ENCODE results near the gene G6PC1. TPM values are rescaled to one million over a fixed set of nuclear protein-coding genes. Genes with fewer than 3 reads are reported as not detected.
"Not testable (repeated sequence)": the region's sequence is repeated elsewhere in the genome, so short reads cannot be mapped to it uniquely, and the experiment has no call there.

G6PC1 gene
- total and polyA plus RNA-seq, 2 donors (not counting 1 experiment from before 2014, with no cell fraction given) = not detected

DNA sequence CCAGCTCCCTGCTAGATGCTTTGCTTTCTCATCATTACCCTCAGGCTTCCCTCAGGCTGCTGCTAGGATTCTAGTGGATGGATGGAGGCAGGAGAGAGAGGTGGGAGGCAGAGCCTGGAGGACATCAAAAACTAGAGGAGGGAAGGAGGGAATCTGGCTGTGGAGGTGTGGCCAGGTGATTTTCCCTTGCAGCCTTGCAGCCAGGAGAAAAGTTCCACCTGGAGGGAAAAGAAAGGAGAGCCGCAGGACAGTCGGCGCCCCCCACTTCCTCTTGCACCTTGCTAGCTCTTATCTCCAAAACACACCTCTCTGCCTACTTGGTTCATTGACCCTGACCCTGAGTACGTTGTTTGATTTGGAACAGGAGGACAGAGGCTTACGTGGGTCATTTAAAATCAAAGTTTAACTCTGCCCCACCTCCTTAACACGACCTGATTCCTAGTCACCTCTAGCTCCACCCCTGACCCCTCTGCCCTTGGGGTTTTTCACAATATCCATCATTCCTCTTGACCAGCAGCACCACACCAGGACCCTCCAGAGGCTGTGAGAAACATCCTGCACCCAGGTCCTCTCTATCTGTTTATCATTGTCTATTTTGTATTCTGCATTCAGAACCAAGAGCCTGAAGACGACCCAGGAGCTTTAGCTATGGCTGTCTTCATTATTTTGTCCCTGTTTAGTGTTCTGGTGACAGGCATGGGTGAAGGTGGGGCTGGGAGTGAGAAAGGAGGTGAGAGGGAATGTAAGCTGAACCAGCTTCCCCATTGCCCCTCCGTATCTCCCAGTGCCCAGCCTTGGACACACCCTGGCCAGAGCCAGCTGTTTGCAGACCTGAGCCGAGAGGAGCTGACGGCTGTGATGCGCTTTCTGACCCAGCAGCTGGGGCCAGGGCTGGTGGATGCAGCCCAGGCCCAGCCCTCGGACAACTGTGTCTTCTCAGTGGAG, 33.7 kb upstream of the G6PC1 start:
- Mint-ChIP-seq H3K27ac (no peak overlapping the region), H3K4me1 (no peaks in the 10 kb centered on the region), H3K9me3 (ENCODE audit: insufficient read depth) (no peaks in the 10 kb centered on the region), H3K27me3 (peaks cover 27% of the 10 kb centered on the region), H3K4me3 (no peak overlapping the region)
- H3K79me2 ChIP-seq (ENCODE audit: control insufficient read depth, insufficient read depth, low read length) = no peaks in the 10 kb centered on the region
- H3K27ac ChIP-seq (ENCODE audit: low read length in 2 of 2) = no peak overlapping the region
- no peak overlapping the region for H3K9ac ChIP-seq (ENCODE audit: low read length)
- WGBS (ENCODE audit: insufficient coverage) = 81% methylated on average over 4 of the region's 12 CpGs
- no peak overlapping the region for H3K4me2 ChIP-seq (replicated peaks; ENCODE audit: low read depth, low read length, poor library complexity, severe bottlenecking)
- no peak overlapping the region for H2AFZ ChIP-seq (ENCODE audit: insufficient read depth, low read depth, low read length, poor library complexity, severe bottlenecking)
- ATAC-seq (ENCODE audit: low read depth) (no peak), DNase-seq (no peak)
- H3K36me3 ChIP-seq (replicated peaks in 1 of 2; ENCODE audit: control extremely low read depth in 1 of 2, control insufficient read depth in 1 of 2, extremely low read depth in 1 of 2, insufficient read depth in 2 of 2, low read length in 1 of 2) = no peaks in the 10 kb centered on the region
- H3K9me3 ChIP-seq (ENCODE audit: control extremely low read depth in 1 of 3, control insufficient read depth in 2 of 3, insufficient read depth in 1 of 3, low read length in 2 of 3) = peaks cover 0 to 5% (median 4%) of the 10 kb centered on the region in 3 donors
- CTCF ChIA-PET = no interaction called here
- no peak overlapping the region for H3K4me3 ChIP-seq (ENCODE audit: control extremely low read depth in 1 of 5, extremely low read depth in 1 of 5, insufficient read depth in 1 of 5, low read depth in 2 of 5, low read length in 4 of 5)
- intact Hi-C loops (cut with micrococcal nuclease) = no loop called here
- TF ChIP-seq EZH2 (IDR thresholded peaks at IDR 0.05; ENCODE audit: borderline replicate concordance, insufficient read depth, low read depth, low read length, poor library complexity, severe bottlenecking) = no peak
- TF ChIP-seq, protein P1, sequence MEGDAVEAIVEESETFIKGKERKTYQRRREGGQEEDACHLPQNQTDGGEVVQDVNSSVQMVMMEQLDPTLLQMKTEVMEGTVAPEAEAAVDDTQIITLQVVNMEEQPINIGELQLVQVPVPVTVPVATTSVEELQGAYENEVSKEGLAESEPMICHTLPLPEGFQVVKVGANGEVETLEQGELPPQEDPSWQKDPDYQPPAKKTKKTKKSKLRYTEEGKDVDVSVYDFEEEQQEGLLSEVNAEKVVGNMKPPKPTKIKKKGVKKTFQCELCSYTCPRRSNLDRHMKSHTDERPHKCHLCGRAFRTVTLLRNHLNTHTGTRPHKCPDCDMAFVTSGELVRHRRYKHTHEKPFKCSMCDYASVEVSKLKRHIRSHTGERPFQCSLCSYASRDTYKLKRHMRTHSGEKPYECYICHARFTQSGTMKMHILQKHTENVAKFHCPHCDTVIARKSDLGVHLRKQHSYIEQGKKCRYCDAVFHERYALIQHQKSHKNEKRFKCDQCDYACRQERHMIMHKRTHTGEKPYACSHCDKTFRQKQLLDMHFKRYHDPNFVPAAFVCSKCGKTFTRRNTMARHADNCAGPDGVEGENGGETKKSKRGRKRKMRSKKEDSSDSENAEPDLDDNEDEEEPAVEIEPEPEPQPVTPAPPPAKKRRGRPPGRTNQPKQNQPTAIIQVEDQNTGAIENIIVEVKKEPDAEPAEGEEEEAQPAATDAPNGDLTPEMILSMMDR (IDR thresholded peaks at IDR 0.05) = no peak
- H4K20me1 ChIP-seq (ENCODE audit: control insufficient read depth, insufficient read depth, low read length, poor library complexity, severe bottlenecking) = no peaks in the 10 kb centered on the region
- H3K27me3 ChIP-seq (replicated peaks in 1 of 4; ENCODE audit: control extremely low read depth in 1 of 4, control insufficient read depth in 3 of 4, insufficient read depth in 4 of 4, low read length in 3 of 4) = peaks cover 0 to 11% (median 0%) of the 10 kb centered on the region in 4 experiments
- H3K4me1 ChIP-seq (ENCODE audit: control insufficient read depth in 2 of 2, insufficient read depth in 2 of 2, low read length in 2 of 2) = no peaks in the 10 kb centered on the region
- POLR2A ChIA-PET = no interaction called here

DNA sequence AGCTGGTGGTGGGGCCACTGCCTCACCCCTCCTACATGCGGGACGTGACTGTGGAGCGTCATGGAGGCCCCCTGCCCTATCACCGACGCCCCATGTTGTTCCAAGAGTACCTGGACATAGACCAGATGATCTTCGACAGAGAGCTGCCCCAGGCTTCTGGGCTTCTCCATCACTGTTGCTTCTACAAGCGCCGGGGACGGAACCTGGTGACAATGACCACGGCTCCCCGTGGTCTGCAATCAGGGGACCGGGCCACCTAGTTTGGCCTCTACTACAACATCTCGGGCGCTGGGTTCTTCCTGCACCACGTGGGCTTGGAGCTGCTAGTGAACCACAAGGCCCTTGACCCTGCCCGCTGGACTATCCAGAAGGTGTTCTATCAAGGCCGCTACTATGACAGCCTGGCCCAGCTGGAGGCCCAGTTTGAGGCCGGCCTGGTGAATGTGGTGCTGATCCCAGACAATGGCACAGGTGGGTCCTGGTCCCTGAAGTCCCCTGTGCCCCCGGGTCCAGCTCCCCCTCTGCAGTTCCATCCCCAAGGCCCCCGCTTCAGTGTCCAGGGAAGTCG, 32.8 kb upstream of the G6PC1 start:
- H3K27me3 Mint-ChIP-seq = peaks cover 24% of the 10 kb centered on the region
- H3K4me2 ChIP-seq (replicated peaks; ENCODE audit: low read depth, low read length, poor library complexity, severe bottlenecking); intact Hi-C loops (cut with micrococcal nuclease); H3K27ac ChIP-seq (ENCODE audit: low read length in 2 of 2); ATAC-seq (ENCODE audit: low read depth); H3K9me3 Mint-ChIP-seq (ENCODE audit: insufficient read depth); H2AFZ ChIP-seq (ENCODE audit: insufficient read depth, low read depth, low read length, poor library complexity, severe bottlenecking); H3K36me3 ChIP-seq (replicated peaks in 1 of 2; ENCODE audit: control extremely low read depth in 1 of 2, control insufficient read depth in 1 of 2, extremely low read depth in 1 of 2, insufficient read depth in 2 of 2, low read length in 1 of 2); POLR2A ChIA-PET; H3K9ac ChIP-seq (ENCODE audit: low read length); H3K27ac Mint-ChIP-seq; H4K20me1 ChIP-seq (ENCODE audit: control insufficient read depth, insufficient read depth, low read length, poor library complexity, severe bottlenecking); H3K4me3 Mint-ChIP-seq; DNase-seq; H3K79me2 ChIP-seq (ENCODE audit: control insufficient read depth, insufficient read depth, low read length); H3K4me1 ChIP-seq (ENCODE audit: control insufficient read depth in 2 of 2, insufficient read depth in 2 of 2, low read length in 2 of 2); H3K4me1 Mint-ChIP-seq; CTCF ChIA-PET; H3K9me3 ChIP-seq (ENCODE audit: control extremely low read depth in 1 of 3, control insufficient read depth in 2 of 3, insufficient read depth in 1 of 3, low read length in 2 of 3); H3K4me3 ChIP-seq (ENCODE audit: control extremely low read depth in 1 of 5, extremely low read depth in 1 of 5, insufficient read depth in 1 of 5, low read depth in 2 of 5, low read length in 4 of 5): not testable (repeated sequence)
- H3K27me3 ChIP-seq (replicated peaks in 1 of 4; ENCODE audit: control extremely low read depth in 1 of 4, control insufficient read depth in 3 of 4, insufficient read depth in 4 of 4, low read length in 3 of 4) = peaks cover 0 to 11% (median 0%) of the 10 kb centered on the region in 4 experiments
- WGBS (ENCODE audit: insufficient coverage) = 99% methylated on average over 8 of the region's 21 CpGs
